Erythroblast (primary cell): Measurements from ENCODE around the gene APOM.

Experiments used
- DNase-seq, 2 experiments: peaks; one replicate each; lab custom pipeline; 2025; lab: John Stamatoyannopoulos, UW
- GATA1 ChIP-seq: IDR thresholded peaks from 2 replicates; pipeline ENCODE4 v1.6.1; 2011; ENCODE audit warnings: low read depth, mild to moderate bottlenecking, control low read depth, low read length, moderate library complexity
- POLR2A ChIP-seq: IDR thresholded peaks from 2 replicates; pipeline ENCODE4 v1.6.1; 2011; ENCODE audit warnings: mild to moderate bottlenecking, low read length

Gene APOM

GRCh38 chr6:31655349-31656237, at the start of gene APOM:
APOM (plus strand) TSS chr6:31655894; CDS start chr6:31655967, 73 bp downstream.
- no peak for DNase-seq
- TF ChIP-seq POLR2A (no peak), GATA1 (no peak)

DNA sequence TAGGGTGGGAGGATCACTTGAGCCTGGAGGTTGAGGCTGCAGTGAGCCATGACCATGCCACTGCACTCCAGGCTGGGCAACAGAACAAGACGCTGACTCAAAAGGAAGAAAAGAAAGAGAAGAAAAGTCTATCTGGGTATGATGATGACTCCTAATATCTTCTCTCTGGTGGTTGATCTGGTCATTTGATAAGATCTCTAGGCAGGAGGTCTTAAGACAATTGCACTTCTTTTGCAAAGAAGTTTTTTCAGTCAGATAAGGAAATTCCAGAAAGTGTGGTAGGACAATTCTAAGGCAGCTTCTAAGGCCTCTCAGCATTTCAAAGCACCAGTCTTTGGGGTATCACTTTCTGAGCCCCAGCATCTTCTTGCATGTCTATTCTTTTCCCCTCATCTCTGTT, 48.4 kb upstream of the APOM start:
- no peak for DNase-seq
- no peak for TF ChIP-seq POLR2A
- no peak for TF ChIP-seq GATA1

- peak; percentile 22 to 43 for DNase-seq
- TF ChIP-seq GATA1 (no peak), POLR2A (no peak)
Measured at GRCh38 chr6:31609519-31610406, 45.9 kb upstream of the APOM start.

- TF ChIP-seq POLR2A (no peak), GATA1 (no peak)
- no peak for DNase-seq
Measured at GRCh38 chr6:31610968-31611367, 44.7 kb upstream of the APOM start.

- no peak for DNase-seq
- no peak for TF ChIP-seq GATA1
- TF ChIP-seq POLR2A: no peak
Measured at GRCh38 chr6:31614075-31614619, 41.5 kb upstream of the APOM start.

DNA sequence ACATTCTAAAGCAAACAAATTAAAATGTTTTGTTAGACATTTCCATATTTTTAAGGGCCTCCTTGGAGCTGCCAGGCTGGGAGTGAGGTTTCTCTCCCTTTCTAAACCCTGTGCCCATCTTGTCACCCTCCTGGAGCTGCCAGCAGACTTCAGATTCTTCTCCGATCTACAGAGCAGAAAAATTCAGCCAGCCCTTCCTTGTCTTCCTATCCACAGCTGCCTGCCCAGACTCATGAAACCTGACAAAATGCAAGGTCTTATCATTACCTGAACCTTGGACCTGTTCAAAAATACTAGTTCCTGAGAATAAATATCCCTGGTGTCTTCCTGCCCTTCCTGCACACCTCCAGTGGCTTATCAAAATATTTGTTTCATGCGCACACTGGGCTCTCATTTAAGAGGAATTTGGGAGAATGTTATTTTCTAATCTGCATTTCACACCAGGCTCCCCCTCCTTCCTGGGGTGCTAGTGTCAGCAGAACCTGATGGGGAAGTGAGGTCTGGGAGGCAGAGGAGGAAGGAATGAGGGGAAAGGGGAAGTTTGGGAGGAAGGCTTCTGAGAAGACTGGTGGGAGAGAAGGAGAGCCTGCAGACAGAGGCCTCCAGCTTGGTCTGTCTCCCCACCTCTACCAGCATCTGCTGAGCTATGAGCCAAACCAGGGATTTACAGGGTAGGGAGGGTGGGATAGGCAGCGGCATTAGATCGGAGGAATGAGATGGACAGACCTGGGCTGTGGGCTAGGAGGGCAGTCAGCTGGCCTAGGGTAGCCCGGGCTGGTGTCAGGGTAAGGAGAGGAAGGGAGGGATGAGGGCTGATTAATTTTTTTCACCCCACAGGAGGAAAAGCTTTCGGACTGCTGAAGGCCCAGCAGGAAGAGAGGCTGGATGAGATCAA, 40.8 kb upstream of the APOM start, which contains the start of gene AIF1:
AIF1 (plus strand) TSS at position 551 of the 895 bp plus-strand sequence; CDS start at position 647, 96 bp downstream.
- no peak for DNase-seq

DNA sequence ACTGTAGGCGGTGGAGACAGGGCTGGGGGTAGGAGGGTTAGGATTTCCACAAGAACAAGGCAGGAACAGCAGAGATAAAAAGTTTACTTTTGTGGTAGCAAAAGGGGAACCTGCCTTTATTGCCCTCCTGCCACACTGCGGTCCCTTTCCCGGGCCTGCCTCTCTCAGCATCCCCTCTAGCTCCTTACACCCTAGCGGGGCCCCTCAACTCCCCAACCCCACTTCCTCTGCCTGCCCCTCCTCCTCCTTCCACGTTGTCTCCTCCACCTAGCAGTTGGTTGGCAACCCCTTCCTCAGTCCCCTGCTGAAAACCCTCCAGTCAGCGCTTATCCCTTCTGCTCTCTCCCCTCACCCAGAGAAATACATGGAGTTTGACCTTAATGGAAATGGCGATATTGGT, 39.9 kb upstream of the APOM start:
- no peak for DNase-seq
- TF ChIP-seq POLR2A: no peak
- no peak for TF ChIP-seq GATA1

More for the DNA sequence above, 40.8 kb upstream of the APOM start, which contains the start of gene AIF1:
- TF ChIP-seq GATA1 (no peak), POLR2A (no peak)

GRCh38 chr6:31617010-31617409, 38.7 kb upstream of the APOM start:
- DNase-seq: no peak
- no peak for TF ChIP-seq POLR2A
- TF ChIP-seq GATA1: no peak

GRCh38 chr6:31619805-31620585, 35.7 kb upstream of the APOM start:
- DNase-seq: peak; percentile 99 to 100
- no peak for TF ChIP-seq GATA1
- peak; percentile 98 for TF ChIP-seq POLR2A

- no peak for TF ChIP-seq POLR2A
- no peak for TF ChIP-seq GATA1
- DNase-seq: peak; percentile 92 to 93
Measured at GRCh38 chr6:31620586-31621319, 34.9 kb upstream of the APOM start, which contains the start of gene PRRC2A. PRRC2A (plus strand) TSS chr6:31620715; CDS start chr6:31622790, 2,075 bp downstream.

DNA sequence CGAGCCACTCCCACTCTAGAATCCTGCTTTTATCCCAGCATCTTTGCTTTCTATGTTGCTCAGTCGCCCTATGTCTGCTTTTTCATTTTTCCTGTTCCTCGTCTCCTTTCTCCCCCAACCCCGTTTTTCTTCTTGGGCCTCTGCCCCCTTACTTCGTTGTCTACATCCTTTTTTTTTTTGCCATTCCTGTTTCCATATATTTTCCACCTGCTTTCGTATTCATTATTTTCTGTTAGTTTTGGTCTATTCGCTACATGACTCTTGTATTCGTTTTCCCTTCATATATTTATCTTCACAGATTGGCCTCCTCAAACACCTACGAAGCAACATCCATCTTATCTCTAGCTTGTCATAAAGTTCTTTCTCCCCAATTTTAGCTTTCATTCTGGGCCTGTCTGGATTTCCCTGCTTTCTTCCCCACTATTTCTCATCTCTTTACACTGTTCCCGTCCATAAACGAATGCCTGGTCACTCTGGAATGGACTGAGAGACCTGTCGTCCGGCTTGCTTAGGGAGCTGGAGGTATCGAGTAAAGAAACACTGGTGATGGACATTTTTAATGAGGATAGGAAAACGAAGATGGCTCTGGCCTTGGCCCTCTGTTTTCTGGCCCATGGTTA, 34.3 kb upstream of the APOM start:
- peak; percentile 40 to 62 for DNase-seq
- no peak for TF ChIP-seq POLR2A
- no peak for TF ChIP-seq GATA1
